Naive thymus-derived CD4-positive, alpha-beta T cell (primary cell): ENCODE measurements around the gene VPS41. TPM values are rescaled to one million over a fixed set of nuclear protein-coding genes. Genes with fewer than 3 reads are reported as not detected.
A peak's percentile ranks its signal among the peaks of the same experiment; 100 is the strongest.

Experiments used
- ATAC-seq: fragments of 150-1000 bp; cut with Tn5 transposase; 2 replicates; pipeline ENCODE4 v1.10.0; 2021; ENCODE audit warnings: mild to moderate bottlenecking, moderate library complexity
- CTCF ChIA-PET: fragments of 350-600 bp; sonication (Branson Sonifier 250); formaldehyde crosslinking; loops from one replicate; lab custom pipeline; 2021; ENCODE audit warnings: antibody characterized with exemption; lab: Charles Lee
- POLR2A ChIA-PET: fragments of 350-600 bp; sonication (Branson Sonifier 250); formaldehyde crosslinking; loops from one replicate; lab custom pipeline; 2021; ENCODE audit warnings: antibody characterized with exemption, inconsistent platforms; lab: Charles Lee
- DNase-seq, 9 donors: peaks; one replicate each; pipeline versions ENCODE4 v3.0.0 to v3.0.0-alpha.2; 2020 to 2022; ENCODE audit warnings: mixed read lengths in 1 of 9
- H3K27ac ChIP-seq: one replicate; pipeline ENCODE4 v1.7.0; 2013; ENCODE audit warnings: mild to moderate bottlenecking, low read depth, low read length, moderate library complexity
- H3K27me3 ChIP-seq, 2 donors: one replicate each; pipeline ENCODE4 v1.7.0; 2013; ENCODE audit warnings: low read length in 2 of 2, mild to moderate bottlenecking in 2 of 2, moderate library complexity in 2 of 2; ENCODE audit not compliant: control insufficient read depth in 2 of 2, insufficient read depth in 2 of 2
- H3K36me3 ChIP-seq, 3 experiments: 1 replicate in 2 of 3; 2 replicates in 1 of 3; pipeline ENCODE4 v1.7.0; 2013; ENCODE audit warnings: low read length in 3 of 3, mild to moderate bottlenecking in 3 of 3, moderate library complexity in 1 of 3; ENCODE audit not compliant: insufficient read depth in 3 of 3, control insufficient read depth in 2 of 3
- H3K4me1 ChIP-seq, 2 donors: one replicate each; pipeline ENCODE4 v1.7.0; 2013; ENCODE audit warnings: low read length in 2 of 2, mild to moderate bottlenecking in 2 of 2, moderate library complexity in 1 of 2; ENCODE audit not compliant: control insufficient read depth in 2 of 2, insufficient read depth in 2 of 2
- H3K4me3 ChIP-seq: 2 replicates; pipeline ENCODE4 v1.7.0; 2013; ENCODE audit warnings: mild to moderate bottlenecking, low read length
- H3K9me3 ChIP-seq, 3 experiments: 1 replicate in 2 of 3; 2 replicates in 1 of 3; pipeline ENCODE4 v1.7.0; 2013; ENCODE audit warnings: low read length in 3 of 3; ENCODE audit not compliant: control insufficient read depth in 2 of 3
- H3K27ac Mint-ChIP-seq, 9 donors: one replicate each; pipeline ENCODE4 v1.8.0; 2020 to 2022; ENCODE audit warnings: mixed read lengths in 9 of 9, mild to moderate bottlenecking in 8 of 9, moderate library complexity in 5 of 9, inconsistent platforms in 2 of 9
- H3K27me3 Mint-ChIP-seq, 5 donors: one replicate each; pipeline ENCODE4 v1.8.0; 2021 to 2022; ENCODE audit warnings: mixed read lengths in 5 of 5, mild to moderate bottlenecking in 1 of 5
- H3K36me3 Mint-ChIP-seq, 5 donors: one replicate each; pipeline ENCODE4 v1.8.0; 2020 to 2022; ENCODE audit warnings: mixed read lengths in 5 of 5, mild to moderate bottlenecking in 3 of 5, inconsistent platforms in 1 of 5
- H3K4me1 Mint-ChIP-seq, 7 donors: one replicate each; pipeline ENCODE4 v1.8.0; 2020 to 2022; ENCODE audit warnings: mixed read lengths in 7 of 7, mild to moderate bottlenecking in 3 of 7, inconsistent platforms in 1 of 7
- H3K4me3 Mint-ChIP-seq, 10 donors: one replicate each; pipeline ENCODE4 v1.8.0; 2020 to 2022; ENCODE audit warnings: mild to moderate bottlenecking in 10 of 10, mixed read lengths in 10 of 10, moderate library complexity in 6 of 10, inconsistent platforms in 2 of 10
- H3K9me3 Mint-ChIP-seq, 11 donors: one replicate each; pipeline ENCODE4 v1.8.0; 2020 to 2022; ENCODE audit warnings: mixed read lengths in 11 of 11, mild to moderate bottlenecking in 4 of 11, inconsistent platforms in 1 of 11, moderate library complexity in 1 of 11
- intact Hi-C, 2 donors: fragments of 100-400 bp; cut with micrococcal nuclease; formaldehyde crosslinking; loops; one replicate each; pipeline ENCODE4 v1.15.1; 2023
- polyA plus RNA-seq, 2 donors: library from polyadenylated mRNA; unstranded; fragments of 300-500 nt; fragmentation: Illumina TruSeq; gene quantifications; one replicate each; pipeline ENCODE4 v1.2.3, GENCODE V29; 2021
- total RNA-seq, 6 experiments: library from RNA in 5 of 6; stranded (reverse) in 5 of 6; gene quantifications; 1 replicate in 5 of 6; 2 replicates in 1 of 6; pipeline ENCODE4 v1.2.3 and lab custom pipeline; 2021 to 2026

Gene VPS41
- total and polyA plus RNA-seq, 7 experiments from 2014 or later: 33.1 to 65.0 (median 59.8) TPM

DNA sequence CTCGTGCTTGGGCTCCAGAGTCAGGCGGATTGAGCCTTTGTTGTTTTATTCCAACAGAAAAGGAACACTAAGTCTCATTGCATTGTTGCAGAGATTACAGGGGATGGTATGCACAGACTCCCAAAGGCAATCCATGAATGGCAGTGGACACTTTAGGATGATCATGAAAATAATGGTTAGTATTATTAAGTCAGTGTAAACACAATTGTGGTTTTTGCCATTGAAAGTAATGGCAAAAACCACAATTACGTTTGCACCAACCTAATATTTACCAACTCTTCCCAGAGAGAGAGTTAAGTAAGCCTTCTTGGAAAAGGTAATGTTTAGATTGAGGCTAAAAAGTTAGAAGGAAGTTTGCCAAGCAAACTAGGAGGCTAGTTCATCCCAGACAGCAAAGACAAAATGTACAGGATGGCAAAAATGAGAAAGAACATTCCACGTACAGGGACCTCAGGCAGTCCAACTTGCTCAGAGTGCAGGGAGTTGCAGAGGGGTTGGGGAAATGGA is 204.9 kb downstream of the VPS41 start:
- no peak overlapping the region for H3K4me3 ChIP-seq
- POLR2A ChIA-PET: no interaction called here
- H3K4me1 ChIP-seq: no peaks in the 10 kb centered on the region
- Mint-ChIP-seq H3K9me3 (peaks cover 0 to 10% (median 0%) of the 10 kb centered on the region in 11 donors), H3K4me1 (peaks cover 0 to 2% (median 0%) of the 10 kb centered on the region in 7 donors), H3K4me3 (no peak overlapping the region), H3K36me3 (peaks cover 0 to 7% (median 0%) of the 10 kb centered on the region in 5 donors), H3K27ac (no peak overlapping the region), H3K27me3 (peaks cover 7 to 39% (median 27%) of the 10 kb centered on the region in 5 donors)
- no peak overlapping the region for H3K27ac ChIP-seq
- no peaks in the 10 kb centered on the region for H3K9me3 ChIP-seq
- ATAC-seq (no peak), DNase-seq (no peak)
- intact Hi-C loops: no loop called here
- CTCF ChIA-PET: no interaction called here
- H3K27me3 ChIP-seq: no peaks in the 10 kb centered on the region
- no peaks in the 10 kb centered on the region for H3K36me3 ChIP-seq

DNA sequence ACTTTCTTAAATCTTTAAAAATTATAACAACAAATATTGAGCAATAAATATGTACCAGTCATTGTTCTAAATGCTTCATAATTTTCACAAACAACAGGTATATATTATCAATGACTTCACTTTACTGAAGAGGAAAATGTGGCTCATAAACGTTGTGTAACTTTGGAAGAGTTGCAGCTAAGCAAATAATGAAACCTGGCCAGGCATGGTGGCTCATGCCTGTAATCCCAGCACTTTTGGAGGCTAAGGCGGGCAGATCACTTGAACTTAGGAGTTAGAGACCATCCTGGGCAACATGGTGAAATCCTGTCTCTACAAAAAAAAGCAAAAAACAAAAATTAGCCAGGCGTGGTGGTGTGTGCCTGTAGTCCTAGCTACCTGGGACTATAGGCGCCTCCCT is 205.9 kb downstream of the VPS41 start:
- Histone ChIP-seq H3K36me3 (no peaks in the 10 kb centered on the region), H3K4me1 (no peaks in the 10 kb centered on the region), H3K9me3 (no peaks in the 10 kb centered on the region), H3K4me3 (no peak overlapping the region), H3K27ac (no peak overlapping the region), H3K27me3 (no peaks in the 10 kb centered on the region)
- intact Hi-C loops: no loop called here
- peaks cover 0 to 7% (median 0%) of the 10 kb centered on the region in 5 donors for H3K36me3 Mint-ChIP-seq
- H3K9me3 Mint-ChIP-seq: peaks cover 0 to 13% (median 1%) of the 10 kb centered on the region in 11 donors
- DNase-seq (no peak), ATAC-seq (no peak)
- H3K4me3 Mint-ChIP-seq: no peak overlapping the region
- peaks cover 0 to 2% (median 0%) of the 10 kb centered on the region in 7 donors for H3K4me1 Mint-ChIP-seq
- ChIA-PET CTCF (no interaction called here), POLR2A (no interaction called here)
- H3K27me3 Mint-ChIP-seq: peaks cover 7 to 35% (median 28%) of the 10 kb centered on the region in 5 donors
- no peak overlapping the region for H3K27ac Mint-ChIP-seq

DNA sequence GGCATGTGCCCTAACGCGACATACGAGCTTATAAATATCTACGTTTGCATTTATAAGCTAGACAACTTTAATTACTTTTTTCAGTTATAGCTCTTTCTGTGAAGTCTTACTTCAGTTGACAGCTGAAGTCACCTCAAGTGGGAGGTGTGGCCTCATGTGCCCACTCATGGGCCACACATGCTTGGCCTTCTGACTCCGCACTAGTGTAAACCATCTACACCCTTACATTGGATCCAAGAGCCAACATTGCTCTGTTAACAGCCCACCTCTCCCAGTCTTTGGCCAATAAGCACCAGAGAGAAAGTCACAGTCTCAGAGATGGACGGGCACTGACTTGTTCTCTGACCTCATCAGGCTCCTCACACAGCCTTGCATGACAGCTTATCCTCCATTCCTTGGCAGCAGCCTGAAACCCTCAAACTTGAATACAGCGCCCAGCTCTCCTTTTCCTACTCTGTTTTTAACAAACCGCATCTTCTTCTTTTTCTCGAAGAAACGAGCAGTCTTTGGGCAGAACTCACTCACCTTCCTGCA is 206.9 kb downstream of the VPS41 start:
- Mint-ChIP-seq H3K27ac (no peak overlapping the region), H3K36me3 (peaks cover 0 to 7% (median 0%) of the 10 kb centered on the region in 5 donors), H3K4me3 (peak overlapping the region in 1 of 10 donors; percentile 6), H3K27me3 (peaks cover 3 to 32% (median 28%) of the 10 kb centered on the region in 5 donors), H3K4me1 (peaks cover 0 to 2% (median 0%) of the 10 kb centered on the region in 7 donors), H3K9me3 (peaks cover 0 to 11% (median 3%) of the 10 kb centered on the region in 11 donors)
- ChIA-PET CTCF (interaction anchor here (0.6 kb wide), 1 partner anchor 1880 kb away, joined by 3 read pairs; no protein-coding TSS in a partner anchor), POLR2A (no interaction called here)
- Histone ChIP-seq H3K4me3 (no peak overlapping the region), H3K9me3 (no peaks in the 10 kb centered on the region), H3K27me3 (no peaks in the 10 kb centered on the region), H3K36me3 (no peaks in the 10 kb centered on the region), H3K27ac (no peak overlapping the region), H3K4me1 (no peaks in the 10 kb centered on the region)
- ATAC-seq: no peak
- DNase-seq: no peak
- intact Hi-C loops: no loop called here

DNA sequence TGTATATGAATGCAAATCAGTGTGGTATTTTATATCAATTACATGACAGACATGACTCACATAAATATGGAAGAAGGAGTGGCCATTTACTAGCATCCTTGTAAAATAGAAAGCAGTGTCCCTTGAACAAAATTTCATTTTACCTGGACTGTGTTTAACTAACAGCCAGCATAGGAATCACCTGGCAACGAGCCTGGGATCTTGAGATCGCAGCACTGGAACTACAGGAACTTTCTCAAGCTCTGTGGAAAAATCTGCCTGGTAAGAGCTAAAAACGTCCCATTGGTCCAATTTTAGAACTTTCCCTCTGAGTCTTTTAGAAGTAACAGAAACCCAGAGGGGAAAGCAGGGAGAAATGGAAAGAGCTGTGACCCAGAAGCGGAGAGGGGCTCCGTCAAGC is 208.9 kb downstream of the VPS41 start:
- intact Hi-C loops: no loop called here
- Mint-ChIP-seq H3K9me3 (peaks cover 0 to 7% (median 4%) of the 10 kb centered on the region in 11 donors), H3K4me3 (no peak overlapping the region), H3K27ac (no peak overlapping the region), H3K36me3 (peaks cover 0 to 7% (median 0%) of the 10 kb centered on the region in 5 donors), H3K4me1 (peaks cover 0 to 2% (median 0%) of the 10 kb centered on the region in 7 donors), H3K27me3 (peaks cover 0 to 26% (median 23%) of the 10 kb centered on the region in 5 donors)
- POLR2A ChIA-PET: no interaction called here
- no peaks in the 10 kb centered on the region for H3K36me3 ChIP-seq
- DNase-seq (no peak), ATAC-seq (no peak)
- H3K4me1 ChIP-seq: no peaks in the 10 kb centered on the region
- H3K9me3 ChIP-seq: no peaks in the 10 kb centered on the region
- no peak overlapping the region for H3K4me3 ChIP-seq
- no peaks in the 10 kb centered on the region for H3K27me3 ChIP-seq
- no peak overlapping the region for H3K27ac ChIP-seq
- CTCF ChIA-PET: no interaction called here

DNA sequence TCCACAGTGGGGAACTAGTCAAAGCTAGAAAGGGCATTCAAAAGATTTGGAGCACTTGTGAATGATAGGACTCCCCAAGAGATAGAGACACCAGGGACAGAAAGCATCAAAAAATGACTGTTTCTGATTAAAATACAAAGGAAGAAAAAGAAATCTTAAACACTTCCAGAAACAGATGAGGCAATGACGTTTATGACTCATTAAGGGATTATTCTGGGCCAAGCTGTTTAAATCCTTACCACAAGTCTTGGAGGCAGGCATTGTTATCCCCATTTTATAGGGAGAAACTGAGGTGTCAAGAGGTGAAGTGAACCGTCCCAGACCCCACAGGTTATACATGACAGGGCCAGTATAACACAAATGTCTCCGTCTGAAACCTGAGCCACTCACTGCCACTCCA is 209.5 kb downstream of the VPS41 start:
- Histone ChIP-seq H3K4me1 (no peaks in the 10 kb centered on the region), H3K27me3 (no peaks in the 10 kb centered on the region), H3K9me3 (no peaks in the 10 kb centered on the region), H3K36me3 (no peaks in the 10 kb centered on the region), H3K27ac (no peak overlapping the region), H3K4me3 (no peak overlapping the region)
- ChIA-PET CTCF (no interaction called here), POLR2A (no interaction called here)
- H3K27ac Mint-ChIP-seq: no peak overlapping the region
- H3K4me3 Mint-ChIP-seq: no peak overlapping the region
- peaks cover 0 to 12% (median 4%) of the 10 kb centered on the region in 11 donors for H3K9me3 Mint-ChIP-seq
- ATAC-seq: no peak
- intact Hi-C loops: no loop called here
- H3K27me3 Mint-ChIP-seq: peaks cover 2 to 27% (median 26%) of the 10 kb centered on the region in 5 donors
- peaks cover 0 to 2% (median 0%) of the 10 kb centered on the region in 7 donors for H3K4me1 Mint-ChIP-seq
- H3K36me3 Mint-ChIP-seq: peaks cover 0 to 7% (median 0%) of the 10 kb centered on the region in 5 donors
- no peak for DNase-seq

DNA sequence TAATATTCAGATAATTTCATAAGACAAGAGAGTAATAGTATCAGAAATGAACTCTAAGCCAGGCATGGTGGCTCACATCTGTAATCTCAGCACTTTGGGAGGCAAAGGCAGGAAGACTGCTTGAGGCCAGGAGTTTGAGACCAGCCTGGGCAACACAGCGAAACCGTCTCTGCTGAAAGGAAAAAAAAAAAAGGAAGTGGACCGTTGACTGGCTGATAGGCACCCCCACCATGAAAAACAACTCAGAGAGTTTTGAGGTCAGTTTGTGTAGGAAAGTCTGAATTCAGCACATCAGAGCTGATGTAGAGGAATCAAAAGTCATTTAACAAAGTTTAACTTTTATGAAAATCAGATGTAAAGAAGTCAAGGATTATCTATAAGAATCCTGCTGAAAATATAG is 214.7 kb downstream of the VPS41 start:
- Histone ChIP-seq H3K36me3 (no peaks in the 10 kb centered on the region), H3K4me3 (no peak overlapping the region), H3K4me1 (no peaks in the 10 kb centered on the region), H3K27me3 (no peaks in the 10 kb centered on the region), H3K9me3 (no peaks in the 10 kb centered on the region), H3K27ac (no peak overlapping the region)
- ChIA-PET POLR2A (no interaction called here), CTCF (no interaction called here)
- intact Hi-C loops: no loop called here
- Mint-ChIP-seq H3K9me3 (peaks cover 0 to 14% (median 4%) of the 10 kb centered on the region in 11 donors), H3K4me3 (no peak overlapping the region), H3K27ac (no peak overlapping the region), H3K36me3 (peaks cover 0 to 5% (median 0%) of the 10 kb centered on the region in 5 donors), H3K4me1 (no peaks in the 10 kb centered on the region), H3K27me3 (peaks cover 2 to 23% (median 15%) of the 10 kb centered on the region in 5 donors)
- DNase-seq (no peak), ATAC-seq (no peak)

DNA sequence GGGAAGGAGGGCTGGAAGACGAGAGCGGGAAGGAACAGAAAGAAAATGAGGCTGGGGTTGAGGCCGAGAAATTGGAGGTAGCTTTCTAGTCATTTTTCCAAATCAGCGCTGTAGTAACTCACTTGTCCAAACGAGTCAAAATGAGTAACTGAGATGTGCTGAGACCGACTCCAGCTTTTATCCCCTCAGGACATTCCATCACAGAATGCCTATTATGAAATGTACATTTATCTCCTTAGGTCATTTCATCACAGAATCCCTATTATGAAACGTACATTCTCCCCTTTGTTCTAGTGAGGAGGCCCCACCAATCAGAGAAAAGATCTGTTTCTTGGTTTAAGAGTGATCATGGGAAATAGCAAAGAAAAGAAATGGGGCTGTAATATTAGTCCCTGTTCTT is 222.1 kb downstream of the VPS41 start:
- intact Hi-C loops: no loop called here
- Mint-ChIP-seq H3K27ac (no peak overlapping the region), H3K9me3 (peaks cover 0 to 8% (median 0%) of the 10 kb centered on the region in 11 donors), H3K27me3 (peaks cover 0 to 28% (median 20%) of the 10 kb centered on the region in 5 donors), H3K4me1 (no peaks in the 10 kb centered on the region), H3K36me3 (peaks cover 0 to 6% (median 5%) of the 10 kb centered on the region in 5 donors), H3K4me3 (no peak overlapping the region)
- no peak overlapping the region for H3K27ac ChIP-seq
- H3K4me3 ChIP-seq: no peak overlapping the region
- H3K27me3 ChIP-seq: no peaks in the 10 kb centered on the region
- no peaks in the 10 kb centered on the region for H3K36me3 ChIP-seq
- no peak for DNase-seq
- no peak for ATAC-seq
- no peaks in the 10 kb centered on the region for H3K4me1 ChIP-seq
- H3K9me3 ChIP-seq: no peaks in the 10 kb centered on the region
- CTCF ChIA-PET: no interaction called here
- POLR2A ChIA-PET: no interaction called here
